HG02678 (cell line): ENCODE measurements around the gene MYH13.

Experiments used
- ATAC-seq: cut with Tn5 transposase; IDR thresholded peaks from one replicate; pipeline ENCODE4 v1.9.1; 2021; ENCODE audit warnings: mild to moderate bottlenecking, moderate library complexity; ENCODE audit not compliant: unreplicated experiment

The MYH13 gene

GRCh38 chr17:10349403-10349802 is 23.4 kb downstream of the MYH13 start:
- no peak for ATAC-seq

- ATAC-seq, result no peak
Observed at GRCh38 chr17:10344816-10345215, 28.0 kb downstream of the MYH13 start.

- no peak for ATAC-seq
Observed at GRCh38 chr17:10339051-10339450, 33.8 kb downstream of the MYH13 start.

- ATAC-seq, result no peak
Observed at GRCh38 chr17:10337976-10338375, 34.8 kb downstream of the MYH13 start.

GRCh38 chr17:10337136-10337535 is 35.7 kb downstream of the MYH13 start:
- ATAC-seq, result no peak

GRCh38 chr17:10336393-10336792 is 36.4 kb downstream of the MYH13 start:
- no peak for ATAC-seq

GRCh38 chr17:10332515-10332914 is 40.3 kb downstream of the MYH13 start:
- ATAC-seq, result no peak

GRCh38 chr17:10328971-10329923 is 43.6 kb downstream of the MYH13 start:
- no peak for ATAC-seq

- no peak for ATAC-seq
Observed at GRCh38 chr17:10328206-10328605, 44.6 kb downstream of the MYH13 start.

- peak; percentile 51 for ATAC-seq
Observed at GRCh38 chr17:10327640-10328039, 45.2 kb downstream of the MYH13 start.

GRCh38 chr17:10325031-10325695 is 47.6 kb downstream of the MYH13 start:
- ATAC-seq, result no peak

- no peak for ATAC-seq
Observed at GRCh38 chr17:10323812-10324610, 48.8 kb downstream of the MYH13 start.

GRCh38 chr17:10318535-10318934 is 54.3 kb downstream of the MYH13 start:
- no peak for ATAC-seq

GRCh38 chr17:10317543-10317834 is 55.3 kb downstream of the MYH13 start:
- no peak for ATAC-seq

- ATAC-seq, result no peak
Observed at GRCh38 chr17:10316801-10317542, 55.8 kb downstream of the MYH13 start.

GRCh38 chr17:10314329-10314728 is 58.5 kb downstream of the MYH13 start:
- no peak for ATAC-seq

GRCh38 chr17:10313037-10313672 is 59.7 kb downstream of the MYH13 start:
- ATAC-seq, result no peak

- no peak for ATAC-seq
Observed at GRCh38 chr17:10311131-10311530, 61.7 kb downstream of the MYH13 start.

- ATAC-seq, result no peak
Observed at GRCh38 chr17:10309003-10309974, 63.5 kb downstream of the MYH13 start.
